ENCODE data around the gene CYP2C8. TPM values are rescaled to one million over a fixed set of nuclear protein-coding genes. Genes with fewer than 3 reads are reported as not detected.

Gene CYP2C8
- polyA plus RNA-seq, 3 donors: 1.8 to 3.5 (median 1.8) TPM

Other genes starting within 250 kb of the CYP2C8 start
- gene CYP2C9, start 130.8 kb downstream of the CYP2C8 start, polyA plus RNA-seq (ENCODE audit: insufficient read length in 3 of 3): 1 to 10 TPM in 2 of 3 donors, under 1 TPM in 1; 0.94 to 1.8 (median 1.3) TPM
- gene ACSM6, start 124.7 kb upstream of the CYP2C8 start, polyA plus RNA-seq (ENCODE audit: insufficient read length in 3 of 3): under 1 TPM; 0.12 to 0.35 (median 0.20) TPM
- 10 to 100 TPM; 70.0 to 89.0 (median 76.2) TPM for gene PDLIM1, start 221.5 kb upstream of the CYP2C8 start, polyA plus RNA-seq (ENCODE audit: insufficient read length in 3 of 3)

All from right renal cortex interstitium (tissue), 3 donors.